Skeletal muscle tissue (tissue), 4 donors: Measurements from ENCODE around the gene GSTCD. TPM values are rescaled to one million over a fixed set of nuclear protein-coding genes. Genes with fewer than 3 reads are reported as not detected.

Experiments
- H3K27ac ChIP-seq: one replicate; pipeline ENCODE4 v1.7.0; 2013; ENCODE audit warnings: mild to moderate bottlenecking, low read depth, low read length, inconsistent platforms
- H3K27me3 ChIP-seq, 3 donors: one replicate each; pipeline ENCODE4 v1.7.0; 2013; ENCODE audit warnings: low read length in 3 of 3; ENCODE audit not compliant: control insufficient read depth in 3 of 3, insufficient read depth in 3 of 3
- H3K36me3 ChIP-seq, 3 donors: one replicate each; pipeline ENCODE4 v1.7.0; 2013; ENCODE audit warnings: low read length in 3 of 3; ENCODE audit not compliant: control insufficient read depth in 3 of 3, insufficient read depth in 3 of 3
- H3K4me1 ChIP-seq, 3 donors: one replicate each; pipeline ENCODE4 v1.7.0; 2013; ENCODE audit warnings: low read length in 3 of 3, mild to moderate bottlenecking in 3 of 3; ENCODE audit not compliant: control insufficient read depth in 3 of 3, insufficient read depth in 3 of 3
- H3K4me3 ChIP-seq, 3 donors: one replicate each; pipeline ENCODE4 v1.7.0; 2013; ENCODE audit warnings: low read length in 3 of 3
- H3K9ac ChIP-seq, 3 donors: one replicate each; pipeline ENCODE4 v1.7.0; 2013; ENCODE audit warnings: low read length in 3 of 3, mild to moderate bottlenecking in 3 of 3, moderate library complexity in 2 of 3, low read depth in 1 of 3
- H3K9me3 ChIP-seq, 3 donors: one replicate each; pipeline ENCODE4 v1.7.0; 2013; ENCODE audit warnings: low read length in 3 of 3; ENCODE audit not compliant: control insufficient read depth in 3 of 3
- total RNA-seq: library from RNA; depleted of rRNA; stranded (reverse); fragments of >200 nt; gene quantifications from one replicate; pipeline ENCODE4 v1.2.3, GENCODE V29; 2014
- donor health status: Osteomylitis.

The GSTCD gene
- total RNA-seq, 1 donor from 2014 or later = 9.4 TPM

DNA sequence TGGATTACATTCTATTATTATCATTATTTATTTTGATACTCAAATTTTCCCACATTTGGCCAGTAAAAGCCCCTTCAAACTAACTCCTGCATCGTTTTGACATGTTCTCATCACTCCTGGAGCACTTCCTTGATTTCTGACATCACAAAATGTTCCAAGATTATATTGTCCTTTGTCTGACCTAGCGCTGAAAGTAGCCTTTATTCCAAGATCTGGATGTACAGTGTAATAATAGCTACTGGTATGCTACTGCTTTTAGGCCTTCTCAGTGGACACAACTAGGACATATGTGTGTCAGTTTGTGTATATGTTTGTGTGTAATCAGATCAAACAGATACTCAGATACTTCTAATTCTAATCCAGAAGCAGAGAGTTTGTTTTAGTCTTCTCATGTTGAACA is 76.2 kb downstream of the GSTCD start:
- Histone ChIP-seq H3K27ac (no peak overlapping the region), H3K4me1 (no peaks in the 10 kb centered on the region), H3K27me3 (no peaks in the 10 kb centered on the region), H3K9me3 (no peaks in the 10 kb centered on the region), H3K4me3 (no peak overlapping the region), H3K9ac (no peak overlapping the region), H3K36me3 (no peaks in the 10 kb centered on the region)

DNA sequence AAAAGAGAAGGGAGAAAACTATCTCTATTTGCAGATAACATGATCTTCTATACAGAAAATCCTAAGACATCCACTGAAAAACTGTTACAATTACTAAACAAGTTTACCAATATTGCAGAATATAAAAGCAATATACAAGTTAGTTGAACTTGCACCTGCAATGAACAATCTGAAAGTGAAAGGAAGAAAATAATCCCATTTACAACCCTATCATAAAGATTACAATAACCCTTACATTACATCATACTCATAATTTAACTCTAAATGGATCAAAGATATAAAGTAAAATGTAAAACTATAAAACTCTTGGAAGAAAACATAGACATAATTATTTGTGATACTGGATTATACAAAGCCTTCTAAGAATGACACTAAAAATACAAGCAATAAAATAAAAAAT is 77.2 kb downstream of the GSTCD start:
- Histone ChIP-seq H3K4me1 (no peaks in the 10 kb centered on the region), H3K9me3 (no peaks in the 10 kb centered on the region), H3K27me3 (no peaks in the 10 kb centered on the region), H3K4me3 (no peak overlapping the region), H3K27ac (no peak overlapping the region), H3K9ac (no peak overlapping the region), H3K36me3 (no peaks in the 10 kb centered on the region)

DNA sequence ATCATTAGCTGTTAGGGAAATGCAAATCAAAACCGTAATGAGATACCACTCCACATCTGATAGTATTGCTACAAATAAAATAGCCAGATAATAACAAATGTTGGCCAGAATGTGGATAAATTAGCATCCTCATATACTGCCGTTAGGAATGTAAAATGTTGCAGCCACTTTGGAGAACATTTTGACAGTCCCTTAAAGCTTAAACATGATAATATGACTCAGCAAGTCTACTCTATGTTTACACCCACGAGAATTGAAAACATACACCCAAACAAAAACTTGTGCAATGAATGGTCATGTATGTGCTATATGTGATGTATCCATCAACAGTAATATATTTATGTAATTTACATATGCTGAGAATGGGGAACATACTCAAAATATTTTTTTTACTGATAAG is 78.2 kb downstream of the GSTCD start:
- Histone ChIP-seq H3K4me3 (no peak overlapping the region), H3K27ac (no peak overlapping the region), H3K27me3 (no peaks in the 10 kb centered on the region), H3K9me3 (no peaks in the 10 kb centered on the region), H3K4me1 (no peaks in the 10 kb centered on the region), H3K36me3 (no peaks in the 10 kb centered on the region), H3K9ac (no peak overlapping the region)

DNA sequence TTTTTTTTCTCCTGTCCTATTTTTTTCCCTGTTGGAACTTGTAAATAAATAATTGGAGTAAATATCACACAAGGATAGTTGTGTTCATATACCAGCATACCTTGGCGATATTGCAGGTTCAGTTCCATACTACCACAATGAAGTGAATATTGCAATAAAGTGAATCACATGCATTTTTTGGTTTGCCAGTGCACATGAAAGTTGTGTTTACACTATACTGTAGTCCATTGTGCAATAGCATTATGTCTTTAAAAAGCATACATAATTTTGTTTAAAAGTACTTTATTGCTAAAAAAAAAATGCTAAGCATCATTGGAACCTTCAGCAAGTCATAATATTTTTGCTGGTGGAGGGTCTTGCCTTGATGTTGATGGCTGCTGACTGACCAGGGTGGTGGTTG is 88.6 kb downstream of the GSTCD start:
- Histone ChIP-seq H3K9me3 (no peaks in the 10 kb centered on the region), H3K4me1 (no peaks in the 10 kb centered on the region), H3K36me3 (no peaks in the 10 kb centered on the region), H3K27ac (no peak overlapping the region), H3K4me3 (no peak overlapping the region), H3K27me3 (no peaks in the 10 kb centered on the region), H3K9ac (no peak overlapping the region)

DNA sequence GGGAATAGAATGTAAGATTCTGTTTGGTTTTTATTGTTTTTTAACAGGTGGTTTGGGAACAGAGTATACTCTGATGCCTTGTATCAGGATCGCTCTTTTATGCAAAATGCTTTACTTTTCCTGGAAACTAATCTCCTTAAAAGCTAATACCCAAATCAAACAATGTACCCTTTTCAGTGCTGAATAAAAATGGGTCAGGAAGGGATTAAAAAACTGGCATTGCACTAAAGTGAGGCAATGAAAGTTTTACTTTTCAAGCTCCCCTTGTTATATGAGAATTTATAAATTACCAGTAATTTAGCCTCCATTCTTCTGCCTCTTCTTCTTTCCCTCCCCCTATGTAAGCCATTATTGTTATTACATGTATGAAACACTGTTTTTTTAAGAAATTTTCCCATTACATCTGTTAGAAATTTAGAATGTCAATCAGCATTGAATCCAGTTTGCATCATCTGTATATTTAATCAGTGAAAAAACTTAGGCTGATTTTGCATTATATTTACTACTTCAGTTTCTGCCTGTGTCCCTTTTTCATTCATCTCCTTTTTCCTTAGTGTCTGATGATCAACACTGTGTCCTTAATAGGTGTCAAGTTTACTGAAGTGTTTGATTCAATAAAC is 97.0 kb downstream of the GSTCD start:
- no peak overlapping the region for H3K9ac ChIP-seq

DNA sequence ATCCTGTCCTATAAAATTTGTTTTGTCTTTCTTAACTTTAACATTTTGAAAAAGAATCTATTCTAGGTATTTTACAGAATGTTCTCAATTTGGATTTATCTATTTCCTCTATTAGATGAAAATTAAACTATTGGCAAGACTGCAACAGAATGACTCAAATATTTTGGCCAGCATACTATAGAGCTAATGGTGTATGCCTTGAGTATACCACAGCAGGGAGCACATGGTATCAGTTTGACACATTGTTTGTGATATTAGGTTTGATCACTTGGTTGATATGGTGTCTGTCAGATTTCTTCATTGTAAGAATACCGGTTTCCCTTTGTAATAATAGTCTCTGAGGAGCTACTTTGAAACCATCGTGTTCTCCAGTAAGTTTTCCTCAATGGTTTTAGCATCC is 98.9 kb downstream of the GSTCD start:
- Histone ChIP-seq H3K9ac (no peak overlapping the region), H3K27ac (no peak overlapping the region), H3K36me3 (no peaks in the 10 kb centered on the region), H3K4me1 (peaks cover 0 to 4% (median 0%) of the 10 kb centered on the region in 3 donors), H3K4me3 (no peak overlapping the region), H3K9me3 (no peaks in the 10 kb centered on the region), H3K27me3 (no peaks in the 10 kb centered on the region)

More for the DNA sequence above, 97.0 kb downstream of the GSTCD start:
- Histone ChIP-seq H3K9me3 (no peaks in the 10 kb centered on the region), H3K27me3 (no peaks in the 10 kb centered on the region), H3K36me3 (no peaks in the 10 kb centered on the region), H3K4me1 (peaks cover 0 to 4% (median 0%) of the 10 kb centered on the region in 3 donors), H3K4me3 (no peak overlapping the region), H3K27ac (no peak overlapping the region)

DNA sequence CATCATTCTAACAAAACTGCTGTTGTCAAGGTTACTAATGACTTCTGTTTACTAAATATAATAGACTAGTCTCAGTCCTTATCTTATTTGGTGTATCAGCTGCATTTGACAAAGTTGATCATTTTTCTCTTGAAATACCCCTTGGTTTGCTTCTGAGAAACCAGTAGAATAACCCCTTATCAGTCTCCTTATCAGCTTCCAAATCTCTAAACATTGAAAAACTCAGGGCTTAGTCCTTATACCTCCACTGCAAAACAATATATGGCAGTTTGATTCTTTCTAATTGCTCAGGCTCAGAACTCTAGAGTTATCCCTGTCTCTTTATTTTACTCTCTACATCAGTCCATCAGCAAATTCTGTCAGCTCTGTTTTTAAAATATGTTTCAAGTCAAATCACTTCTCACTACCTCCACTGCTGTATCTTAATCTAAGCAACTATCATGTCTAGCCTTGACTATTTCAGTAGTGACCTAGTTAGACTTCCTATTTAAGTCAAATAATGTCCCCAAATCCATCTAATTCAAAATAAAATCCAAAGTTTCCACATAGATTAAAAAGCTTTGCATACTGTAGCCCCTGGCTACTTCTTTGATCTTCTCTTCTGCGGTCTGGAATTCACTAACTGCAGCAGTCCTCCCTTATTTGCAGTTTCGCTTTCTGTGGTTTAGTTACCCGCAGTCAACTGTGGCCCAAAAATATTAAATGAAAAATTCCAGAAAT is 99.6 kb downstream of the GSTCD start:
- H3K27ac ChIP-seq = no peak overlapping the region
- H3K9me3 ChIP-seq = no peaks in the 10 kb centered on the region
- peak overlapping the region; percentile 53 to 63 (median 62) for H3K4me3 ChIP-seq
- peak overlapping the region in 1 of 3 donors; percentile 20 for H3K9ac ChIP-seq
- no peaks in the 10 kb centered on the region for H3K27me3 ChIP-seq
- H3K36me3 ChIP-seq = no peaks in the 10 kb centered on the region
- H3K4me1 ChIP-seq = peaks cover 0 to 4% (median 0%) of the 10 kb centered on the region in 3 donors

DNA sequence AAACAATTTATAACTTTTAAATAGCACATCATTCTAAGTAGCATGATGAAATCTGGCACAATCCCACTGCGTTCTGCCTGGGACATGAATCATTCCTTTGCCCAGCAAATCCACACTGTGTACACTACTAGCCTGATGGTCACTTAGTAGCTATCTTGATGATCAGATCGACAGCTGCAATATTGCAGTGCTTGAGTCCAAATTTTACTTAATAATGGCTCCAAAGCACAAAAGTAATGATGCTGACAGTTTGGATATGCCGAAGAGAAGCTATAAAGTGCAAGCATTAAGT is 100.1 kb downstream of the GSTCD start:
- no peaks in the 10 kb centered on the region for H3K9me3 ChIP-seq
- H3K4me3 ChIP-seq = peak overlapping the region; percentile 53 to 63 (median 62)
- H3K27ac ChIP-seq = no peak overlapping the region
- peak overlapping the region in 1 of 3 donors; percentile 20 for H3K9ac ChIP-seq
- H3K4me1 ChIP-seq = peaks cover 0 to 4% (median 0%) of the 10 kb centered on the region in 3 donors
- no peaks in the 10 kb centered on the region for H3K36me3 ChIP-seq
- no peaks in the 10 kb centered on the region for H3K27me3 ChIP-seq

DNA sequence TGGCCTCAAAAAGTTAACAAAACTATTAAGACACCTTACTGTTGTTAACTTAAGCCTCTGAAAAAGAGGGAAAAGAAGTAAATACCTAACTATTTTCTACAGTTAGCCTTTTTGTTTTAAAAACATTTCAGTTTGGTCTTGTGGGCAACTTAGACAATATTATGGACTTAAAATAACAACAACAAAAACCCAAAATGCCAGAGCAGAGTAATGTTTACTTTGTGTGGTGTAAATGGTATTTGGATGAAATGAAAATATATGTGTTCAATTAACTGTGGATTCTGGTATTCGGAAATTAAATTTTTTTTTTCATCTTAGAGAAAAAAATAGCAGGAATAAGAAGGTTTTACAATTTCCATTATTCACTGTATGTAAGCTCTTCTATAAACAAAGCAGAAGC is 107.1 kb downstream of the GSTCD start:
- peaks cover 0 to 4% (median 0%) of the 10 kb centered on the region in 3 donors for H3K4me1 ChIP-seq
- H3K9ac ChIP-seq = no peak overlapping the region
- no peaks in the 10 kb centered on the region for H3K27me3 ChIP-seq

DNA sequence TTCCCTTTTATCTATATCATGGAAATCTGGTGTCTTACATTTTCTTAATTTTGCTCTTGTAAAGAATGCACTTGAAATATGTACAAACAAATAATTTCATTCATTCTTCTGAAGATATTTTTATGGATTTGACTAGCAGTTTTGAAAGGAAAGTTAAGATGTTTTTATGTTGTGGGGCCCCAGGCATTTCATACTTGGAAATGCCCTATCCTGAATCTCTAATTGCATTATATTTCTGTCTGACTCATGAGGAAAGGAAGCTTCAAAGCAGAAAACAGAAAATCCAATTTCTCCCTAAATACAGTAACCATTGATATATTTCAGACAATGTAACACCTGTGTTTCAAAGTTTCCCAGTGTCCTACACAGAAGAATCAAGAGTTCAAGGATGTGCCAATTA is 113.5 kb downstream of the GSTCD start:
- peaks cover 0 to 4% (median 0%) of the 10 kb centered on the region in 3 donors for H3K4me1 ChIP-seq
- no peak overlapping the region for H3K4me3 ChIP-seq
- no peaks in the 10 kb centered on the region for H3K27me3 ChIP-seq
- no peak overlapping the region for H3K27ac ChIP-seq
- no peaks in the 10 kb centered on the region for H3K36me3 ChIP-seq
- H3K9ac ChIP-seq = no peak overlapping the region
- no peaks in the 10 kb centered on the region for H3K9me3 ChIP-seq

More for the DNA sequence above, 107.1 kb downstream of the GSTCD start:
- Histone ChIP-seq H3K36me3 (no peaks in the 10 kb centered on the region), H3K27ac (no peak overlapping the region), H3K4me3 (no peak overlapping the region), H3K9me3 (no peaks in the 10 kb centered on the region)
